Measurements from ENCODE around the gene SULT2B1.

Gene SULT2B1

GRCh38 chr19:48543121-48543710, 8.8 kb upstream of the SULT2B1 start:
- TF ChIP-seq GATA3 (IDR thresholded peaks at IDR 0.05; ENCODE audit: low read depth, low read length): no peak
- no peak for TF ChIP-seq GATA2 (IDR thresholded peaks at IDR 0.05; ENCODE audit: low read depth, low read length)

DNA sequence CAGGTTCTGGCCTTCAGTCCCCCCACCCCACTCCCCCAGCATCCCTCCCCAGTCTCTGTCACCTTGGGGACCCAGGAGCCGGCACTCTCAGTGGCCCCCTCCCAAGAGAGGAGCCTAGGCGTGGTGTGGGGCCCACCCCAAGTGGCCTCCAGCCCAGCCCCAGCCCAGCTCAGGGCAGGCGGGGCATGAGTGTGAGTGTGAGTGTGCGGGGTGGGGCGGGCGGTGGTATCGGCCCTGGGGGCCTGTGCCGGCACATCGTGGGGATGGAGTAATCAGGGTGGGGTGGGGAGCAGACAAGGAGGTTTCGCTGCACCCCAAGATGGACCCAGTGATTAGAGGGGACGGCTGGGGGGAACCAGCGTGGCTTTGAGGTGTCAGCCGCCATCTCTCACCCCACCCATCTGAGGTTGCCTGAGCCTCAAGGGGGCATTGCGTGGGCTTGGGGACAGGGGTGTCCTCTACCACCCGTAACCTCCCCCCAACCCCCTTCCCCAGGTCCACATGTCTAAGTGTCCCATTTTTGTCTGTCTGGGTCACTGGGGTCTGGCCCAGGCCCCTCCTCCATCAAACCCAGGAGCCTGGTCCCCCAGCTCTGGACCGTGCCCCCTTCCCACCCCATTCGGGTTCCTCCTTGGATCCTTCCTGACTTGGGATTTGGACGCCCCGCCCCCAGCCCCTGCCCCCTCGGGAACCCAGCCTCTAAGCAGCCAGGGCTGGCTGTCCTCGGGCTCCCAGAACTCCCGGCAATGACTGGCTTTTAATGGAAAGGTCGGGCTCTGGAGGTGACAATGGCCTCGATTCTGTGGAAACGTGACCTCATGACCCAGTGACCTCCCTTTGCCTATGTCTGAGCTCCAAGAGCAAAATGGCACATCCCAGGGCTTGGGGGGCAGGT, 6.9 kb upstream of the SULT2B1 start:
- TF ChIP-seq GATA3 (IDR thresholded peaks at IDR 0.05; ENCODE audit: low read depth, low read length): no peak
- no peak for TF ChIP-seq GATA2 (IDR thresholded peaks at IDR 0.05; ENCODE audit: low read depth, low read length)

DNA sequence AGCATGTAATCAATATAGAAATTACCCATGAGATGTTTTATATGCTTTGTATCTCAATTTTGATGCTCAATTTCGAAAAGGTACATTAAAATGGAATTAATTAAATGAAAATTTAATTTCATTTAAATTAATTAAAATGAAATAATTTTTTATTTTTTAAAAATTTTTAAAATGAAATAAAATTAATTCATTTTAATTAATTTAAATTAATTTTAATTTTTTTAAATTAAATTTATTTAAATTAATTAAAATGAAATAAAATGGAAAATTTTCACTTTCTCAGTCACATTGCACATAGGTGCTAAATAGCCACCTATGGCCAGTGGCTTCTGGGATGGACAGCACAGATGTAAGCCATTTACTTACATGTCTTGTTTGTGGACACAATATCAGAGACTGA, 4.2 kb upstream of the SULT2B1 start:
- TF ChIP-seq GATA2 (IDR thresholded peaks at IDR 0.05; ENCODE audit: low read depth, low read length): no peak
- TF ChIP-seq GATA3 (IDR thresholded peaks at IDR 0.05; ENCODE audit: low read depth, low read length): no peak

- TF ChIP-seq GATA3 (IDR thresholded peaks at IDR 0.05; ENCODE audit: low read depth, low read length) (no peak), GATA2 (IDR thresholded peaks at IDR 0.05; ENCODE audit: low read depth, low read length) (no peak)
Observed at GRCh38 chr19:48548253-48548911, 3.6 kb upstream of the SULT2B1 start.

DNA sequence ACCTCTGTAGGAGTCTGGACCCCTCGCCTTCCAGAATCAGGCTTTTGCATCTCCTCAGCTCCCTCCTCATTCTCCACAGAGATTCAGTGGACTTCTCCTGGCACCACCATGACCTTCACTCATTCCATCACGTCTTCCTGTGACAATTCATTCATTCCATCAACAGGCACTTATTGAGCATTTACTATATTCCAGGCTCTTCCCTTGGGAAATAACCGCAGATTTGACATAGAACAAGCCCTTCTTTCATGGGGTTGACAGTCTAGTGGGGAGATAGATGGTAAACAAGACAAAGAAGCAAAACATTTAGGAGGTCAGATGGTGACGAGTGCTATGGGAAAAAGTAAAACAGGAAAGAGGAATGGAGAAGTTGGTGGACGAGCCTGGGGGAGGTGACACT, 2.6 kb upstream of the SULT2B1 start:
- TF ChIP-seq GATA2 (IDR thresholded peaks at IDR 0.05; ENCODE audit: low read depth, low read length) (no peak), GATA3 (IDR thresholded peaks at IDR 0.05; ENCODE audit: low read depth, low read length) (no peak)

DNA sequence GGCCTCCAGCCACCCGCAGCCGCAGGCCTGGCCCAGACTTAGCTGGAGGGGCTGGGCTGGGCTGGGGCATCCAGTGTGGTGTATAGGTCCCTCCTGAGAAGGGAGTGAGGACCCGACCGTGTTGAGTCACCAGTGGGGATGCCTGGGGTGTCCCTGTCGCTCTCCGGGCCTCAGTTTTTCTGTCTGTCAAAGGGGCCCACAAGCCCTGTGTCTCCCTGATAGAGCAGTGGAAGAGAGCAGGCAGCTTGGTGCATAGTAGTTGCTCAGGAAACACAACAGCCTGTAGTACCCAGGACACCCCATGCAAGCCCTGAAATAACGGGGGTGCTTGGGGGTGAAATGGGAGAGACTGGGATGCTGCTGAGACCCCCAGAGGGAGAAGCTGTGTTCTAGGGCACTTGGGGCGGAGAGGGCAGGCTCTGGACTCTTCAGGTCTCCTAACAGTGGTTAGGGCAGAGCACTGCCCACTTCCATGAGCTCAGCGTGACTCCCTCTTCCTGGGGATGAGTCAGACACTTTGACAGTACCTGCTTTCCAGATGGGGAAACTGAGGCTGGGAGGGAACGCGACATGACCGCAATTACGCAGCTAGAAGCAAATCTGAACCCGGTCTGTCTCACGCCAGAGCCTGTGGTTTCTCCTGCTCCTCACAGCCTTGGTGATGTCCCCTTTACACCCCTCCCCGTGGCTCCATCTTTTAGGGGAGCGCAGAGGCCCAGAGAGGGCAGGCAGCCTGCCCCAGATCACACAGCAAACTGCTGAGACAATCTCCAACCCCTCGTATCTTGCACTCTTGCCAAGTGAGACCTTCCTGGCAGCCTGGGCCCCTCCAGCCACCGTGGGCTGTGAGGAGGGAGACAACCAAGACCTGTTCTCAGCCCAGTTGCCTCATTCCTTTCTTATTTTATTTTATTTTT, 692 bp downstream of the SULT2B1 start:
- TF ChIP-seq GATA3 (IDR thresholded peaks at IDR 0.05; ENCODE audit: low read depth, low read length) (no peak), GATA2 (IDR thresholded peaks at IDR 0.05; ENCODE audit: low read depth, low read length) (no peak)

GRCh38 chr19:48553676-48554384, 1.9 kb downstream of the SULT2B1 start:
- TF ChIP-seq GATA2 (IDR thresholded peaks at IDR 0.05; ENCODE audit: low read depth, low read length): peak; percentile 63
- TF ChIP-seq GATA3 (IDR thresholded peaks at IDR 0.05; ENCODE audit: low read depth, low read length): no peak

GRCh38 chr19:48554385-48555091, 2.6 kb downstream of the SULT2B1 start:
- TF ChIP-seq GATA3 (IDR thresholded peaks at IDR 0.05; ENCODE audit: low read depth, low read length) (no peak), GATA2 (IDR thresholded peaks at IDR 0.05; ENCODE audit: low read depth, low read length) (no peak)

GRCh38 chr19:48556163-48556562, 4.2 kb downstream of the SULT2B1 start:
- TF ChIP-seq GATA3 (IDR thresholded peaks at IDR 0.05; ENCODE audit: low read depth, low read length) (no peak), GATA2 (IDR thresholded peaks at IDR 0.05; ENCODE audit: low read depth, low read length) (no peak)

GRCh38 chr19:48556825-48557224, 4.9 kb downstream of the SULT2B1 start:
- TF ChIP-seq GATA2 (IDR thresholded peaks at IDR 0.05; ENCODE audit: low read depth, low read length): no peak
- TF ChIP-seq GATA3 (IDR thresholded peaks at IDR 0.05; ENCODE audit: low read depth, low read length): no peak

DNA sequence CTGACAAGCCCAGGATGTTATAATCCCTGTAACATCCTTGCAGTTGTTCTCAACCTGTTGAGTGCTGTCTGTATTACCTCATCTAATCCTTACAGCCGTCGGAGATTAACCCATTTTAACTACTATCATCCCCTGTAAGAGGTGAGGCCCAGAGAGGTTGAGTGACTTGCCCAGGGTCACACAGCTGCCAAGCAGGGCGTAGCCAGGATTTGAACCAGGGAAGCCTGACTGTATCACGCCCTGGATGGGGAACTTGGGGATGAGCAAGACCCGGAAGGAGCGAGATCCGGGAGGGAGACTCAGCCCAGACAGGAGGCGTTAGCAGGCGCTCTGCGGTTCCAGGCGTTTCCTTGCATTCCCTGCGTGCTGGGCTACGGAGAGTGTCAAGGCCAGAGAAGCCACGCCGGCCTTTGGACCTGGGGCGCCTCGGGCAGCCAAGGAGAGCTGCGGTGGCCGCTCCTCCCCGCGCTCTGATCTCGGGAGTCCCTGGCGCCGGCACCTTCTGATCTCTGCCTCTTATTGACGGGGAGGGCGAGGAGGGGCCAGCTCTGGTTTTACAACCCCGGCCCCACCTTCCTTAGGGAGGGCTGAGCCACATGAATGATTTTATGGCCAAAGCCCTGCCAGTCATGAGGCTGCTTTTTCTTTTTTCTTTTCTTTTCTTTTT, 6.2 kb downstream of the SULT2B1 start:
- TF ChIP-seq GATA2 (IDR thresholded peaks at IDR 0.05; ENCODE audit: low read depth, low read length) (no peak), GATA3 (IDR thresholded peaks at IDR 0.05; ENCODE audit: low read depth, low read length) (no peak)

DNA sequence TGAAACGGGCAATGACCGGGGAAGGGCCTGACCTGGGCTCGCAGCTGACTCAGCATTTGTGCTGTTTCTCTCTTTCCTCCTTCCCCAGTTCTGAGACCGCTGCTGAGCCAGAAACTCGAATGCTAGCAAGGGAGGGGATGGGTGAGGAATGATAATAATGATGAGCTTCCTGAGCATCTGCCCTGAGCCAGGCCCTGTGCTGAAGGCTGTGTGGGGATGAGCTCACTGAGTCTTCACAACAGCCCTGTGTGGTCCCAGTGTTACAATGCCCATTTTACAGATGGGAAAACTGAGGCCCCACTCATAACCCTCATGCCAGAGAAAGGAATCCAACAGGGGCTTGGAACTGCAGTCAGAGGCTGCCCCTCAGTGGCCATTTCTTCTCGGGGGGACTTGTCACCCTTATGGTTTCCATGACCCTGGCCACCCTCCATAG, 8.1 kb downstream of the SULT2B1 start:
- no peak for TF ChIP-seq GATA2 (IDR thresholded peaks at IDR 0.05; ENCODE audit: low read depth, low read length)
- TF ChIP-seq GATA3 (IDR thresholded peaks at IDR 0.05; ENCODE audit: low read depth, low read length): no peak

Data from SH-SY5Y (cell line).